ENCODE results near the gene NAALADL2. TPM values are rescaled to one million over a fixed set of nuclear protein-coding genes. Genes with fewer than 3 reads are reported as not detected.

The NAALADL2 gene
- total and polyA plus RNA-seq, 2 donors (not counting 1 experiment from before 2014, with no cell fraction given) = 8.8 to 11.6 TPM

- H3K36me3 ChIP-seq (ENCODE audit: control insufficient read depth, insufficient read depth, low read length) = no peaks in the 10 kb centered on the region
- DNase-seq (ENCODE audit: low read depth in 2 of 2) = no peak
- H3K4me3 ChIP-seq (replicated peaks in 1 of 4; ENCODE audit: control extremely low read depth in 1 of 4, insufficient read depth in 1 of 4, low read depth in 3 of 4, low read length in 4 of 4) = no peak overlapping the region
- H3K79me2 ChIP-seq (ENCODE audit: control insufficient read depth, insufficient read depth, low read length) = no peaks in the 10 kb centered on the region
- H3K9ac ChIP-seq (ENCODE audit: insufficient read depth, low read length) = no peak overlapping the region
- no peak overlapping the region for H3K27ac ChIP-seq (ENCODE audit: insufficient read depth, low read length)
- no peaks in the 10 kb centered on the region for H4K20me1 ChIP-seq (ENCODE audit: control insufficient read depth, extremely low read depth, insufficient read depth, low read length)
- no peaks in the 10 kb centered on the region for H3K4me1 ChIP-seq (ENCODE audit: control insufficient read depth, extremely low read depth, insufficient read depth, low read length)
- H3K27me3 ChIP-seq (ENCODE audit: control insufficient read depth, insufficient read depth, low read length) = no peaks in the 10 kb centered on the region
- H3K9me3 ChIP-seq (ENCODE audit: control insufficient read depth, insufficient read depth, low read depth, low read length) = no peaks in the 10 kb centered on the region
- TF ChIP-seq EZH2 (IDR thresholded peaks at IDR 0.05; ENCODE audit: low read length, missing control alignments) (no peak), CTCF (conservative IDR thresholded peaks at IDR 0.05 in 1 of 2, IDR thresholded peaks at IDR 0.05 in 1 of 2; ENCODE audit: low read depth in 1 of 2, low read length in 2 of 2) (no peak)
- no peak overlapping the region for H2AFZ ChIP-seq (ENCODE audit: low read length)
- no peak overlapping the region for H3K4me2 ChIP-seq (ENCODE audit: extremely low read depth, insufficient read depth, low read length)
These were observed 413.3 kb downstream of the NAALADL2 start for GRCh38 chr3:175272392-175272791.

GRCh38 chr3:175273573-175273972 is 414.4 kb downstream of the NAALADL2 start:
- no peak for DNase-seq (ENCODE audit: low read depth in 2 of 2)
- no peak overlapping the region for H3K27ac ChIP-seq (ENCODE audit: insufficient read depth, low read length)
- no peaks in the 10 kb centered on the region for H3K27me3 ChIP-seq (ENCODE audit: control insufficient read depth, insufficient read depth, low read length)

DNA sequence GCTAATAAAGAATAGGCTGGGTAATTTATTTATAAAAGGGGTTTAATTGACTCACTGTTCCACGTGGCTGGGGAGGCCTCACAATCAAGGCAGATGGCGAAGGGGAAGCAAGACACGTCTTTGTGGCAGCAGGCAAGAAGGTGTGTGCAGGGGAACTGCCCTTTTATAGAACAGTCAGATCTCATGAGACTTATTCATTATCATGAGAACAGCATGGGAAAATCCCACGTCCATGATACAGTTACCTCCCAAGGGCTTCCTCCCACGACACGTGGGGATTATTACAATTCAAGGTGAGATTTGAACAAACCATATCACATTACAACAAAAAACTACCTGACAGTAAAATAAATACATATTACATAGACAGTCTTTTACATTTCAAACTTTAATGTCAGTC is 414.9 kb downstream of the NAALADL2 start:
- no peak overlapping the region for H3K9ac ChIP-seq (ENCODE audit: insufficient read depth, low read length)
- H3K27me3 ChIP-seq (ENCODE audit: control insufficient read depth, insufficient read depth, low read length) = no peaks in the 10 kb centered on the region
- DNase-seq (ENCODE audit: low read depth in 2 of 2) = no peak
- no peak for TF ChIP-seq CTCF (conservative IDR thresholded peaks at IDR 0.05 in 1 of 2, IDR thresholded peaks at IDR 0.05 in 1 of 2; ENCODE audit: low read depth in 1 of 2, low read length in 2 of 2)
- no peak for TF ChIP-seq EZH2 (IDR thresholded peaks at IDR 0.05; ENCODE audit: low read length, missing control alignments)
- H3K79me2 ChIP-seq (ENCODE audit: control insufficient read depth, insufficient read depth, low read length) = no peaks in the 10 kb centered on the region
- H4K20me1 ChIP-seq (ENCODE audit: control insufficient read depth, extremely low read depth, insufficient read depth, low read length) = no peaks in the 10 kb centered on the region
- H3K9me3 ChIP-seq (ENCODE audit: control insufficient read depth, insufficient read depth, low read depth, low read length) = no peaks in the 10 kb centered on the region
- H3K27ac ChIP-seq (ENCODE audit: insufficient read depth, low read length) = no peak overlapping the region
- no peaks in the 10 kb centered on the region for H3K36me3 ChIP-seq (ENCODE audit: control insufficient read depth, insufficient read depth, low read length)
- H3K4me2 ChIP-seq (ENCODE audit: extremely low read depth, insufficient read depth, low read length) = no peak overlapping the region
- no peak overlapping the region for H3K4me3 ChIP-seq (replicated peaks in 1 of 4; ENCODE audit: control extremely low read depth in 1 of 4, insufficient read depth in 1 of 4, low read depth in 3 of 4, low read length in 4 of 4)
- H3K4me1 ChIP-seq (ENCODE audit: control insufficient read depth, extremely low read depth, insufficient read depth, low read length) = no peaks in the 10 kb centered on the region
- H2AFZ ChIP-seq (ENCODE audit: low read length) = no peak overlapping the region

More at GRCh38 chr3:175273573-175273972, 414.4 kb downstream of the NAALADL2 start:
- Histone ChIP-seq H3K79me2 (ENCODE audit: control insufficient read depth, insufficient read depth, low read length) (no peaks in the 10 kb centered on the region), H3K4me1 (ENCODE audit: control insufficient read depth, extremely low read depth, insufficient read depth, low read length) (no peaks in the 10 kb centered on the region), H3K4me3 (replicated peaks in 1 of 4; ENCODE audit: control extremely low read depth in 1 of 4, insufficient read depth in 1 of 4, low read depth in 3 of 4, low read length in 4 of 4) (no peak overlapping the region), H4K20me1 (ENCODE audit: control insufficient read depth, extremely low read depth, insufficient read depth, low read length) (no peaks in the 10 kb centered on the region), H2AFZ (ENCODE audit: low read length) (no peak overlapping the region), H3K36me3 (ENCODE audit: control insufficient read depth, insufficient read depth, low read length) (no peaks in the 10 kb centered on the region), H3K9ac (ENCODE audit: insufficient read depth, low read length) (no peak overlapping the region), H3K4me2 (ENCODE audit: extremely low read depth, insufficient read depth, low read length) (no peak overlapping the region), H3K9me3 (ENCODE audit: control insufficient read depth, insufficient read depth, low read depth, low read length) (no peaks in the 10 kb centered on the region)
- TF ChIP-seq EZH2 (IDR thresholded peaks at IDR 0.05; ENCODE audit: low read length, missing control alignments) = no peak
- no peak for TF ChIP-seq CTCF (conservative IDR thresholded peaks at IDR 0.05 in 1 of 2, IDR thresholded peaks at IDR 0.05 in 1 of 2; ENCODE audit: low read depth in 1 of 2, low read length in 2 of 2)
